ENCODE measurements around the gene SULT4A1. TPM values are rescaled to one million over a fixed set of nuclear protein-coding genes. Genes with fewer than 3 reads are reported as not detected.

SULT4A1 gene
- total and polyA plus RNA-seq, 2 of the 8 experiments (the other 6 are each of a cell fraction or from before 2014, with no cell fraction given), result 9.1 to 11.8 TPM

- FAIRE-seq, result no peak
- no peak for TF ChIP-seq NANOG (IDR thresholded peaks at IDR 0.05; ENCODE audit: insufficient read depth, low read depth, low read length, poor library complexity, severe bottlenecking)
- H2BK5ac ChIP-seq (ENCODE audit: low read depth, low read length), result no peak overlapping the region
Measured at GRCh38 chr22:43841742-43842141, 20.6 kb downstream of the SULT4A1 start.

More at GRCh38 chr22:43841742-43842141, 20.6 kb downstream of the SULT4A1 start:
- Histone ChIP-seq H4K8ac (ENCODE audit: extremely low read depth, insufficient read depth, low read length) (no peak overlapping the region), H3K23ac (ENCODE audit: insufficient read length) (no peak overlapping the region), H3K4ac (replicated peaks; ENCODE audit: insufficient read length, low read depth, low read length) (no peak overlapping the region), H3K4me3 (ENCODE audit: extremely low read depth in 1 of 4, insufficient read depth in 2 of 4, low read depth in 3 of 4, low read length in 4 of 4) (no peak overlapping the region), H2BK15ac (ENCODE audit: low read length) (no peak overlapping the region), H3K9ac (replicated peaks in 1 of 4; ENCODE audit: extremely low read depth in 1 of 4, low read depth in 3 of 4, low read length in 3 of 4) (no peak overlapping the region), H3K18ac (ENCODE audit: extremely low read depth, low read length) (no peak overlapping the region), H3K4me2 (ENCODE audit: insufficient read depth in 1 of 2, low read depth in 2 of 2, low read length in 2 of 2) (no peak overlapping the region), H2BK12ac (ENCODE audit: low read depth, low read length) (no peak overlapping the region), H3K79me1 (ENCODE audit: low read depth, low read length) (peaks cover 26% of the 10 kb centered on the region), H3K14ac (ENCODE audit: insufficient read length) (no peak overlapping the region), H2AK5ac (ENCODE audit: low read depth, low read length) (no peak overlapping the region), H3K27ac (ENCODE audit: low read depth, low read length) (no peak overlapping the region), H3K36me3 (ENCODE audit: control insufficient read depth in 2 of 4, insufficient read depth in 4 of 4, low read length in 3 of 4) (peaks cover 0 to 11% (median 1%) of the 10 kb centered on the region in 4 experiments; a peak in 5 of 8 replicates), H2AFZ (ENCODE audit: low read length) (no peak overlapping the region), H4K20me1 (replicated peaks in 1 of 2; ENCODE audit: control insufficient read depth in 1 of 2, insufficient read depth in 2 of 2, low read length in 2 of 2) (peaks cover 18 to 27% of the 10 kb centered on the region in 2 experiments), H2BK20ac (ENCODE audit: low read length) (no peak overlapping the region), H4K91ac (replicated peaks; ENCODE audit: insufficient read length, low read length) (no peak overlapping the region), H4K5ac (ENCODE audit: insufficient read length, low read depth, low read length) (no peak overlapping the region), H2BK120ac (replicated peaks; ENCODE audit: low read depth, low read length) (no peak overlapping the region), H3K9me3 (ENCODE audit: insufficient read depth in 2 of 2, low read depth in 1 of 2, low read length in 1 of 2) (no peaks in the 10 kb centered on the region), H3K56ac (replicated peaks; ENCODE audit: insufficient read length, low read depth, low read length) (no peak overlapping the region), H3K23me2 (ENCODE audit: low read depth, low read length) (no peaks in the 10 kb centered on the region), H3K4me1 (replicated peaks in 1 of 4; ENCODE audit: control insufficient read depth in 3 of 4, insufficient read depth in 4 of 4, low read length in 3 of 4) (peaks cover 0 to 12% (median 2%) of the 10 kb centered on the region in 4 experiments; a peak in 4 of 7 replicates), H3K79me2 (ENCODE audit: control insufficient read depth in 1 of 2, insufficient read depth in 2 of 2, low read length in 2 of 2) (peaks cover 0 to 38% of the 10 kb centered on the region in 2 experiments; a peak in 2 of 4 replicates), H3K27me3 (replicated peaks in 1 of 4; ENCODE audit: control insufficient read depth in 3 of 4, extremely low read depth in 1 of 4, insufficient read depth in 3 of 4, low read length in 3 of 4) (no peaks in the 10 kb centered on the region)
- 87% methylated on average over 12 of the region's 21 CpGs; no CpG with 5 or more reads in 1 of the 2 experiments for whole genome bisulfite sequencing, 2 experiments (ENCODE audit: extremely low coverage in 1 of 2, insufficient coverage in 1 of 2, insufficient read length in 1 of 2, insufficient replicate concordance in 2 of 2, low coverage in 1 of 2, low lambda C conversion rate in 2 of 2, missing lambda C conversion rate in 1 of 2)
- DNase-seq (ENCODE audit: low read depth in 1 of 2, low spot score in 2 of 2), result no peak
- ChIA-PET POLR2A (ENCODE audit: partially characterized antibody) (interaction anchor here (1.9 to 2.1 kb wide), 2 partner anchors 11 to 19 kb away, joined by 3 to 7 read pairs; no protein-coding TSS in a partner anchor), CTCF (ENCODE audit: partially characterized antibody) (interaction anchor here (0.6 to 2.9 kb wide), 5 partner anchors 8 to 243 kb away, joined by 3 to 12 read pairs (median 3); no protein-coding TSS in a partner anchor)
